Natural killer cell (primary cell): ENCODE data around the gene RRP36. TPM values are rescaled to one million over a fixed set of nuclear protein-coding genes. Genes with fewer than 3 reads are reported as not detected.

Source experiments
- ATAC-seq, 3 donors: fragments of 150-1000 bp in 2 of 3; fragments of 200-7000 bp in 1 of 3; cut with Tn5 transposase; 1 replicate in 1 of 3; 2 replicates in 2 of 3; pipeline ENCODE4 v1.10.0; 2021; ENCODE audit warnings: mild to moderate bottlenecking in 2 of 3, moderate library complexity in 2 of 3
- DNase-seq, 2 donors: peaks; one replicate each; pipeline versions ENCODE4 v3.0.0 to v3.0.0-alpha.2; 2013 to 2021; ENCODE audit warnings: mixed read lengths in 1 of 2
- H3K27ac ChIP-seq: one replicate; pipeline ENCODE4 v1.5.1; 2013; ENCODE audit warnings: mild to moderate bottlenecking, low read length
- H3K27me3 ChIP-seq: one replicate; pipeline ENCODE4 v1.6.1; 2013; ENCODE audit warnings: low read length; ENCODE audit not compliant: control insufficient read depth, insufficient read depth
- H3K36me3 ChIP-seq: one replicate; pipeline ENCODE4 v1.6.1; 2013; ENCODE audit warnings: low read length; ENCODE audit not compliant: control insufficient read depth, insufficient read depth
- H3K4me1 ChIP-seq: one replicate; pipeline ENCODE4 v1.6.1; 2013; ENCODE audit warnings: low read length; ENCODE audit not compliant: control insufficient read depth, insufficient read depth
- H3K4me3 ChIP-seq: one replicate; pipeline ENCODE4 v1.5.1; 2013; ENCODE audit warnings: low read length
- H3K9me3 ChIP-seq: one replicate; pipeline ENCODE4 v1.6.1; 2013; ENCODE audit warnings: low read length; ENCODE audit not compliant: control insufficient read depth, insufficient read depth
- H3K27ac Mint-ChIP-seq, 2 donors: one replicate each; pipeline ENCODE4 v1.8.0; 2022; ENCODE audit warnings: mild to moderate bottlenecking in 2 of 2, mixed read lengths in 2 of 2, moderate library complexity in 1 of 2
- H3K27me3 Mint-ChIP-seq, 2 donors: one replicate each; pipeline ENCODE4 v1.8.0; 2022; ENCODE audit warnings: low read depth in 2 of 2, mixed read lengths in 2 of 2
- H3K36me3 Mint-ChIP-seq: one replicate; pipeline ENCODE4 v1.8.0; 2022; ENCODE audit warnings: mixed read lengths
- H3K4me1 Mint-ChIP-seq, 2 donors: one replicate each; pipeline ENCODE4 v1.8.0; 2022; ENCODE audit warnings: mixed read lengths in 2 of 2
- H3K4me3 Mint-ChIP-seq: one replicate; pipeline ENCODE4 v1.8.0; 2022; ENCODE audit warnings: mild to moderate bottlenecking, moderate library complexity, mixed read lengths
- H3K9me3 Mint-ChIP-seq, 2 donors: one replicate each; pipeline ENCODE4 v1.8.0; 2022; ENCODE audit warnings: mixed read lengths in 2 of 2
- CTCF ChIP-seq: fragments of 200-600 bp; IDR thresholded peaks from one replicate; pipeline ENCODE4 v1.8.0; 2022; ENCODE audit warnings: antibody characterized with exemption
- WGBS: methylation state at CpG from one replicate; pipeline ENCODE4 v1.1.7; 2013; ENCODE audit warnings: missing lambda C conversion rate; ENCODE audit not compliant: insufficient coverage; 5-methylcytosine and 5-hydroxymethylcytosine counted together
- intact Hi-C: fragments of 100-400 bp; cut with micrococcal nuclease; formaldehyde crosslinking; loops from one replicate; pipeline ENCODE4 v1.14.2; 2022
- total RNA-seq, 4 donors: library from RNA; stranded (reverse); fragments of 120-200 nt in 1 of 4; gene quantifications; one replicate each; pipeline versions ENCODE4 v1.2.3 to v1.2.4, GENCODE V29; 2013 to 2022

The RRP36 gene
- total RNA-seq, 3 donors from 2014 or later (not counting 1 experiment from before 2014, with no cell fraction given) = 33.1 to 43.9 (median 38.7) TPM

GRCh38 chr6:43052225-43052841, 30.9 kb downstream of the RRP36 start:
- 98% methylated on average over 19 of the region's 19 CpGs for WGBS
- no peaks in the 10 kb centered on the region for H3K9me3 ChIP-seq
- peaks cover 20% of the 10 kb centered on the region for H3K4me1 ChIP-seq
- intact Hi-C loops = no loop called here
- no peak overlapping the region for H3K4me3 ChIP-seq
- Mint-ChIP-seq H3K36me3 (no peaks in the 10 kb centered on the region), H3K4me3 (peak overlapping the region; percentile 90), H3K9me3 (no peaks in the 10 kb centered on the region), H3K27me3 (no peaks in the 10 kb centered on the region), H3K4me1 (peaks cover 27 to 39% of the 10 kb centered on the region in 2 donors), H3K27ac (peak overlapping the region; percentile 93 to 95)
- TF ChIP-seq CTCF = no peak
- no peak for ATAC-seq
- DNase-seq = no peak
- H3K27ac ChIP-seq = no peak overlapping the region
- H3K36me3 ChIP-seq = peaks cover 11% of the 10 kb centered on the region
- no peaks in the 10 kb centered on the region for H3K27me3 ChIP-seq

- intact Hi-C loops = no loop called here
- Histone ChIP-seq H3K36me3 (peaks cover 15% of the 10 kb centered on the region), H3K27ac (peak overlapping the region; percentile 83), H3K4me1 (peaks cover 22% of the 10 kb centered on the region), H3K27me3 (no peaks in the 10 kb centered on the region), H3K4me3 (peak overlapping the region; percentile 80), H3K9me3 (no peaks in the 10 kb centered on the region)
- Mint-ChIP-seq H3K36me3 (no peaks in the 10 kb centered on the region), H3K27ac (peak overlapping the region; percentile 93 to 95), H3K27me3 (no peaks in the 10 kb centered on the region), H3K4me1 (peaks cover 30 to 40% of the 10 kb centered on the region in 2 donors), H3K9me3 (no peaks in the 10 kb centered on the region), H3K4me3 (peak overlapping the region; percentile 90)
- ATAC-seq (peak in 2 of 3 donors; percentile 2 to 22), DNase-seq (no peak)
- no peak for TF ChIP-seq CTCF
- 17% methylated on average over 22 of the region's 22 CpGs for WGBS
Measured at GRCh38 chr6:43052842-43053544, 31.6 kb downstream of the RRP36 start.

GRCh38 chr6:43053545-43054205, 32.3 kb downstream of the RRP36 start, which contains the start of gene CUL7:
CUL7 (minus strand) TSS chr6:43053851; CDS start chr6:43052788, 1,063 bp downstream.
- intact Hi-C loops = no loop called here
- ATAC-seq = peak; percentile 94 to 97 (median 95)
- Histone ChIP-seq H3K27ac (peak within 1 kb of the TSS; percentile 83), H3K27me3 (no peaks in the 10 kb centered on the region), H3K9me3 (no peaks in the 10 kb centered on the region), H3K36me3 (peaks cover 15% of the 10 kb centered on the region), H3K4me1 (peaks cover 26% of the 10 kb centered on the region), H3K4me3 (peak within 1 kb of the TSS; percentile 80)
- Mint-ChIP-seq H3K27ac (peak within 1 kb of the TSS; percentile 93 to 95), H3K9me3 (no peaks in the 10 kb centered on the region), H3K4me1 (peaks cover 37 to 47% of the 10 kb centered on the region in 2 donors), H3K27me3 (no peaks in the 10 kb centered on the region), H3K36me3 (no peaks in the 10 kb centered on the region), H3K4me3 (peak within 1 kb of the TSS; percentile 90)
- peak; percentile 70 to 94 for DNase-seq
- 0% methylated on average over 41 of the region's 45 CpGs for WGBS
- no peak for TF ChIP-seq CTCF
